Testis (tissue), 2 donors: Measurements from ENCODE around the gene MAGEA3.
"Not testable (repeated sequence)": the region's sequence is repeated elsewhere in the genome, so short reads cannot be mapped to it uniquely, and the experiment has no call there.

Experiments used
- POLR2A ChIP-seq: fragments of 450-650 bp; IDR thresholded peaks from one replicate; pipeline ENCODE4 v1.6.1; 2017; ENCODE audit warnings: antibody characterized with exemption, mild to moderate bottlenecking, moderate library complexity
- TF ChIP-seq, protein P1 (sequence below), 3 experiments: fragments of 450-650 bp in 2 of 3; fragments of 200-600 bp in 1 of 3; sonication (generic) in 1 of 3; IDR thresholded peaks; one replicate each; pipeline ENCODE4 v1.5.1; 2016 to 2019; ENCODE audit warnings: antibody characterized with exemption in 3 of 3, mild to moderate bottlenecking in 2 of 3, moderate library complexity in 1 of 3

DNA sequence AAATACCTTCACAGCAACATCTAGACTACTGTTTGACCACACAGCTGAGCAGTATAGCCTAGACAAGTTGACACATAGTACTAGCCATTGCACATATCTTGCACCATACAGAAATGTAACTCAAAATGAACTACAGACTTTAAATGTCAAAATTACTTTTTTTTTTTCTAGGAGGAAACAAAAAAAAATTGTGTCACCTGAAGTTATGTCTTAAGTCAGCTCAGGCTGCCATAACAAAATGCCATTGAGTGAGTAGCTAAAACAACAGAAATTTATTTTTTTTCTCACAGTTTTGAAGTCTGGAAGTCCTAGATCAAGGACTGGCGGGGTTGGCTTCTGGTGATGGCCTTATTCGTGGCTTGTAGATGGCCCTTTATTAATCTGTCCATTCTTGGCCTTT lies 10.6 kb downstream of the MAGEA3 start, which contains the start of gene CSAG2:
- not testable (repeated sequence) for TF ChIP-seq POLR2A
- TF ChIP-seq, protein P1, sequence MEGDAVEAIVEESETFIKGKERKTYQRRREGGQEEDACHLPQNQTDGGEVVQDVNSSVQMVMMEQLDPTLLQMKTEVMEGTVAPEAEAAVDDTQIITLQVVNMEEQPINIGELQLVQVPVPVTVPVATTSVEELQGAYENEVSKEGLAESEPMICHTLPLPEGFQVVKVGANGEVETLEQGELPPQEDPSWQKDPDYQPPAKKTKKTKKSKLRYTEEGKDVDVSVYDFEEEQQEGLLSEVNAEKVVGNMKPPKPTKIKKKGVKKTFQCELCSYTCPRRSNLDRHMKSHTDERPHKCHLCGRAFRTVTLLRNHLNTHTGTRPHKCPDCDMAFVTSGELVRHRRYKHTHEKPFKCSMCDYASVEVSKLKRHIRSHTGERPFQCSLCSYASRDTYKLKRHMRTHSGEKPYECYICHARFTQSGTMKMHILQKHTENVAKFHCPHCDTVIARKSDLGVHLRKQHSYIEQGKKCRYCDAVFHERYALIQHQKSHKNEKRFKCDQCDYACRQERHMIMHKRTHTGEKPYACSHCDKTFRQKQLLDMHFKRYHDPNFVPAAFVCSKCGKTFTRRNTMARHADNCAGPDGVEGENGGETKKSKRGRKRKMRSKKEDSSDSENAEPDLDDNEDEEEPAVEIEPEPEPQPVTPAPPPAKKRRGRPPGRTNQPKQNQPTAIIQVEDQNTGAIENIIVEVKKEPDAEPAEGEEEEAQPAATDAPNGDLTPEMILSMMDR (IDR thresholded peaks at IDR 0.05) = not testable (repeated sequence)
